Natural killer cell (primary cell): ENCODE data around the gene IGF1R. TPM values are rescaled to one million over a fixed set of nuclear protein-coding genes. Genes with fewer than 3 reads are reported as not detected.

Source experiments
- ATAC-seq, 3 donors: fragments of 150-1000 bp in 2 of 3; fragments of 200-7000 bp in 1 of 3; cut with Tn5 transposase; 1 replicate in 1 of 3; 2 replicates in 2 of 3; pipeline ENCODE4 v1.10.0; 2021; ENCODE audit warnings: mild to moderate bottlenecking in 2 of 3, moderate library complexity in 2 of 3
- DNase-seq, 2 donors: peaks; one replicate each; pipeline versions ENCODE4 v3.0.0 to v3.0.0-alpha.2; 2013 to 2021; ENCODE audit warnings: mixed read lengths in 1 of 2
- H3K27ac ChIP-seq: one replicate; pipeline ENCODE4 v1.5.1; 2013; ENCODE audit warnings: mild to moderate bottlenecking, low read length
- H3K27me3 ChIP-seq: one replicate; pipeline ENCODE4 v1.6.1; 2013; ENCODE audit warnings: low read length; ENCODE audit not compliant: control insufficient read depth, insufficient read depth
- H3K36me3 ChIP-seq: one replicate; pipeline ENCODE4 v1.6.1; 2013; ENCODE audit warnings: low read length; ENCODE audit not compliant: control insufficient read depth, insufficient read depth
- H3K4me1 ChIP-seq: one replicate; pipeline ENCODE4 v1.6.1; 2013; ENCODE audit warnings: low read length; ENCODE audit not compliant: control insufficient read depth, insufficient read depth
- H3K4me3 ChIP-seq: one replicate; pipeline ENCODE4 v1.5.1; 2013; ENCODE audit warnings: low read length
- H3K9me3 ChIP-seq: one replicate; pipeline ENCODE4 v1.6.1; 2013; ENCODE audit warnings: low read length; ENCODE audit not compliant: control insufficient read depth, insufficient read depth
- H3K27ac Mint-ChIP-seq, 2 donors: one replicate each; pipeline ENCODE4 v1.8.0; 2022; ENCODE audit warnings: mild to moderate bottlenecking in 2 of 2, mixed read lengths in 2 of 2, moderate library complexity in 1 of 2
- H3K27me3 Mint-ChIP-seq, 2 donors: one replicate each; pipeline ENCODE4 v1.8.0; 2022; ENCODE audit warnings: low read depth in 2 of 2, mixed read lengths in 2 of 2
- H3K36me3 Mint-ChIP-seq: one replicate; pipeline ENCODE4 v1.8.0; 2022; ENCODE audit warnings: mixed read lengths
- H3K4me1 Mint-ChIP-seq, 2 donors: one replicate each; pipeline ENCODE4 v1.8.0; 2022; ENCODE audit warnings: mixed read lengths in 2 of 2
- H3K4me3 Mint-ChIP-seq: one replicate; pipeline ENCODE4 v1.8.0; 2022; ENCODE audit warnings: mild to moderate bottlenecking, moderate library complexity, mixed read lengths
- H3K9me3 Mint-ChIP-seq, 2 donors: one replicate each; pipeline ENCODE4 v1.8.0; 2022; ENCODE audit warnings: mixed read lengths in 2 of 2
- CTCF ChIP-seq: fragments of 200-600 bp; IDR thresholded peaks from one replicate; pipeline ENCODE4 v1.8.0; 2022; ENCODE audit warnings: antibody characterized with exemption
- WGBS: methylation state at CpG from one replicate; pipeline ENCODE4 v1.1.7; 2013; ENCODE audit warnings: missing lambda C conversion rate; ENCODE audit not compliant: insufficient coverage; 5-methylcytosine and 5-hydroxymethylcytosine counted together
- intact Hi-C: fragments of 100-400 bp; cut with micrococcal nuclease; formaldehyde crosslinking; loops from one replicate; pipeline ENCODE4 v1.14.2; 2022
- total RNA-seq, 4 donors: library from RNA; stranded (reverse); fragments of 120-200 nt in 1 of 4; gene quantifications; one replicate each; pipeline versions ENCODE4 v1.2.3 to v1.2.4, GENCODE V29; 2013 to 2022

IGF1R gene
- total RNA-seq, 3 donors from 2014 or later (not counting 1 experiment from before 2014, with no cell fraction given): 47.3 to 50.7 (median 49.0) TPM

GRCh38 chr15:98805434-98806274 lies 157.3 kb downstream of the IGF1R start:
- Histone ChIP-seq H3K27ac (no peak overlapping the region), H3K9me3 (no peaks in the 10 kb centered on the region), H3K36me3 (no peaks in the 10 kb centered on the region), H3K4me1 (peaks cover 8% of the 10 kb centered on the region), H3K27me3 (no peaks in the 10 kb centered on the region), H3K4me3 (no peak overlapping the region)
- H3K4me1 Mint-ChIP-seq: peaks cover 32 to 33% of the 10 kb centered on the region in 2 donors
- no peaks in the 10 kb centered on the region for H3K36me3 Mint-ChIP-seq
- no peak for TF ChIP-seq CTCF
- DNase-seq: no peak
- no peaks in the 10 kb centered on the region for H3K27me3 Mint-ChIP-seq
- intact Hi-C loops: no loop called here
- H3K27ac Mint-ChIP-seq: no peak overlapping the region
- H3K4me3 Mint-ChIP-seq: no peak overlapping the region
- ATAC-seq: no peak
- 87% methylated on average over 12 of the region's 12 CpGs for WGBS
- H3K9me3 Mint-ChIP-seq: no peaks in the 10 kb centered on the region

- Mint-ChIP-seq H3K4me1 (peaks cover 24 to 25% of the 10 kb centered on the region in 2 donors), H3K4me3 (no peak overlapping the region), H3K27ac (no peak overlapping the region), H3K27me3 (no peaks in the 10 kb centered on the region), H3K9me3 (no peaks in the 10 kb centered on the region), H3K36me3 (no peaks in the 10 kb centered on the region)
- H3K36me3 ChIP-seq: no peaks in the 10 kb centered on the region
- DNase-seq (no peak), ATAC-seq (no peak)
- H3K4me3 ChIP-seq: no peak overlapping the region
- H3K27ac ChIP-seq: no peak overlapping the region
- H3K4me1 ChIP-seq: peaks cover 1% of the 10 kb centered on the region
- no peak for TF ChIP-seq CTCF
- intact Hi-C loops: no loop called here
- no peaks in the 10 kb centered on the region for H3K27me3 ChIP-seq
- 96% methylated on average over 9 of the region's 9 CpGs for WGBS
- H3K9me3 ChIP-seq: no peaks in the 10 kb centered on the region
Observed at GRCh38 chr15:98806275-98806895, 158.0 kb downstream of the IGF1R start.

GRCh38 chr15:98807262-98807661 lies 158.9 kb downstream of the IGF1R start:
- peaks cover 16 to 17% of the 10 kb centered on the region in 2 donors for H3K4me1 Mint-ChIP-seq
- Histone ChIP-seq H3K36me3 (no peaks in the 10 kb centered on the region), H3K9me3 (no peaks in the 10 kb centered on the region), H3K27me3 (no peaks in the 10 kb centered on the region), H3K27ac (no peak overlapping the region), H3K4me1 (no peaks in the 10 kb centered on the region), H3K4me3 (no peak overlapping the region)
- TF ChIP-seq CTCF: no peak
- 85% methylated on average over 4 of the region's 4 CpGs for WGBS
- no peak for DNase-seq
- no peak for ATAC-seq
- H3K9me3 Mint-ChIP-seq: no peaks in the 10 kb centered on the region
- no peaks in the 10 kb centered on the region for H3K36me3 Mint-ChIP-seq
- H3K4me3 Mint-ChIP-seq: no peak overlapping the region
- peak overlapping the region in 1 of 2 donors; percentile 40 for H3K27ac Mint-ChIP-seq
- intact Hi-C loops: no loop called here
- no peaks in the 10 kb centered on the region for H3K27me3 Mint-ChIP-seq
